Measurements from ENCODE around the gene RPN1.

- no peak for TF ChIP-seq CTCF (IDR thresholded peaks at IDR 0.05)
- TF ChIP-seq POLR2A (IDR thresholded peaks at IDR 0.05): no peak
These were observed at the start of gene RPN1 for GRCh38 chr3:128650096-128651050.

All from testis (tissue), 2 donors.